GM21423 (cell line): ENCODE results near the gene MYBPC2.

Experiments used
- ATAC-seq: cut with Tn5 transposase; IDR thresholded peaks from one replicate; pipeline ENCODE4 v1.9.1; 2021; ENCODE audit warnings: mild to moderate bottlenecking, moderate library complexity; ENCODE audit not compliant: unreplicated experiment

The MYBPC2 gene

DNA sequence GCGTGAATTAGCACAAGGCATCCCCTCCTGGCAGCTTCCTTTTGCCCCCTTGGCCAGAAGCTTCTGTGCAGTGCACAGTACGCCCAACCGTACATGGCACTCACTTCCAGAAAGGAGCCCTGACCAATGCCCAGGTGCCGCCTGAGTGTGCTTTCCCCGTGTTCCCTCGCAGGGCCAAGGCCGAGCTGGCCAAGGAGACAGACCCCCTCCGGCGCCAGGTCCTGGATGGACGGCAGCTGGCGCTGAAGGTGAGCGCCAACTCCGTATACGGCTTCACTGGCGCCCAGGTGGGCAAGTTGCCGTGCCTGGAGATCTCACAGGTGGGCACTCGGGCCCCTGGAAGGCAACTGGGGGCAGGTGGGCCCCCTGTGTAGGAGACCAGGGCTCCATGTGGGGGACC lies 23.3 kb upstream of the MYBPC2 start:
- ATAC-seq = no peak

DNA sequence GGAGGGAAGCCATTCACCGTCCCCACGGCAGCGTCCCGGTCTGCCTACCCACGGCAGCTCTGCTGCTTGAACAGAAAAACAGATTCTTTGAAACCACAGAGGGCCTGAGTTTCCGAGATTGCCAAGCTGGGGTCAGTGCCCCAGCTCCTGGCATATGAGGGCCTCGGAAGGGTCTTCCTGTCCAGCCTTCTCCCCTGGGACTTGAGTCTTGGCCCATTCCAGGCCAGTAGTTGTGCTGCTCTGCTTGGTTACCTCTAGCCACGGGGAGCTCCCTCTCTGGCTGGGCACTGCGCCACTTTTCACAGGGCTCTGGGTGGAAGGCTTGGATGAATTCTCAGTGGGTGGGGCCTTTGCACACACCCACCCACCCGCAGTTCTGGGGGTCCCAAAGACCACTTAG lies 22.6 kb upstream of the MYBPC2 start:
- ATAC-seq = no peak

DNA sequence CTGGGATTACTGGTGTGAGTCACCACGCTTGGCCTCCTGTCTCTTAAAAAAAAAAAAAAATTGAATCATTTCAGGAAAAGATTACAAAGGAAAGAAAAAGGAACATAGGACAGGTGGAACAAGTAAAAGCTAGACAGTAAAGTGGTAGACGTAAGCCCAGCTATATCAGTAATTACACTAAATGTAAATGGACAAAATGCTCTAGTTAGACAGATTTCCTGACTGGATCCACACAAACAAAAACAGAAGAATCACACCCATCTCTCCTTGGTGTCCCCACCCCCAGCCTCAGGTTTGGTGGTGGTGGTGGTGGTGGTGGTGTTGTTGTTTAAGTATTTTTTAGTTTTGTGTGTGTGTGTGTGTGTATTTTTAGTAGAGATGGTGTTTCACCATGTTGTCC lies 20.3 kb upstream of the MYBPC2 start:
- ATAC-seq = no peak

DNA sequence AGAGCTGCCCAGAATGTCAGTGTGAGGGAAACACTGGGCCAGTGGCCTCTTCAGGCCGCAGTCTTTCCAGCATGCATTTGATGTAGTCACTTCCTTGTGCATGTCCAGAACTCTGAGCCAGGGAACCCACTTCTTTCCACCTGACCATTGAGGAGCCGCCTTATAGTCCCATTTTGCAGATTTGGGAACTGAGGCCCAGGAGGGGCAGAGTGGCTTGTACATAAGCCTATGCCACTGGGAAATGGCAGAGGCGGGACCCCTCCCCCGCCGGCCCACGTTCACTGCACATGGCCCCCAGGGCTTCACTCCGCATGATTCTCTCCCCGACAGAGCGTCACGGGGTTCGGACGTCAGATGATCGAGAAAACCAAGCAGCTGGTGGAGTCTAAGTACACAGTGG lies 19.6 kb upstream of the MYBPC2 start:
- ATAC-seq = no peak

DNA sequence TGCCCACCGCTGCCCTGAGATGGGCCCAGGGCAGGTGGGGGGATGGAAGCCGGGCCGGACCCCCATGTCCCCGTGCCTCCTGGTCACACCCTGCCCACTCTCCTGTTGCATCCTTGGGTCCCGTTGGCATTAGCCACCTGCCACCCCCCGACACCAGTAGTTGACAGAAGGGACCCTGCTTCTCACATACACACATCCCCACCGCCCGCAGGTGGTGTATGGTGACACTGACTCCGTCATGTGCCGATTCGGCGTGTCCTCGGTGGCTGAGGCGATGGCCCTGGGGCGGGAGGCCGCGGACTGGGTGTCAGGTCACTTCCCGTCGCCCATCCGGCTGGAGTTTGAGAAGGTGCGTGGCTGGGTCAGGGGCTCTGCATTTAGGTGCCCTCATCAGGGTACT lies 19.2 kb upstream of the MYBPC2 start:
- ATAC-seq = no peak

GRCh38 chr19:50414864-50415660 lies 17.6 kb upstream of the MYBPC2 start:
- ATAC-seq = no peak

GRCh38 chr19:50415661-50416033 lies 17.0 kb upstream of the MYBPC2 start:
- peak; percentile 47 for ATAC-seq

GRCh38 chr19:50416034-50416977 lies 16.4 kb upstream of the MYBPC2 start:
- ATAC-seq = no peak

GRCh38 chr19:50417111-50418081 lies 15.3 kb upstream of the MYBPC2 start:
- ATAC-seq = no peak

- no peak for ATAC-seq
Observed at GRCh38 chr19:50418176-50419021, 14.3 kb upstream of the MYBPC2 start, which contains the start of gene SPIB. SPIB (plus strand) TSS chr19:50418938; CDS start chr19:50418963, 25 bp downstream.

- no peak for ATAC-seq
Observed at GRCh38 chr19:50419022-50419579, 13.6 kb upstream of the MYBPC2 start.

GRCh38 chr19:50419580-50420035 lies 13.1 kb upstream of the MYBPC2 start:
- no peak for ATAC-seq

GRCh38 chr19:50420127-50420526 lies 12.6 kb upstream of the MYBPC2 start:
- no peak for ATAC-seq

DNA sequence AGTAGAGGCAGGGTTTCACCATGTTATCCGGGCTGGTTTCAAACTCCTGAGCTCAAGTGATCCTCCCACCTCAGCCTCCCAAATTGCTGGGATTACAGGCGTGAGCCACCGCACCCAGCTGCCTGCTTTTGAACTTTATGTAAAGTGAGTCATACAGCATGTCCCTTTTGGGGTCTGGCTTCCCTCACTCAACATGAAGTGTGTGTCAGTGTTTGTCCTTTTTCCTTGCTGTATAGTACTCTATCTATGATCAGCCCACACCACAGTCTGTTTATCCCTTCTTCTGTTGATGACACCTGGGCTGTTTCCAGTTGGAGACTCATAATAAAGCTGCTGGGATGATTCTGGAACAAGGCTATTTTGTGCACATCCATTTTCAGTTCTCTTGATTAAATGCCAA lies 11.9 kb upstream of the MYBPC2 start:
- no peak for ATAC-seq

GRCh38 chr19:50422397-50423278 lies 10.1 kb upstream of the MYBPC2 start:
- ATAC-seq = no peak

- no peak for ATAC-seq
Observed at GRCh38 chr19:50423279-50424113, 9.2 kb upstream of the MYBPC2 start.

DNA sequence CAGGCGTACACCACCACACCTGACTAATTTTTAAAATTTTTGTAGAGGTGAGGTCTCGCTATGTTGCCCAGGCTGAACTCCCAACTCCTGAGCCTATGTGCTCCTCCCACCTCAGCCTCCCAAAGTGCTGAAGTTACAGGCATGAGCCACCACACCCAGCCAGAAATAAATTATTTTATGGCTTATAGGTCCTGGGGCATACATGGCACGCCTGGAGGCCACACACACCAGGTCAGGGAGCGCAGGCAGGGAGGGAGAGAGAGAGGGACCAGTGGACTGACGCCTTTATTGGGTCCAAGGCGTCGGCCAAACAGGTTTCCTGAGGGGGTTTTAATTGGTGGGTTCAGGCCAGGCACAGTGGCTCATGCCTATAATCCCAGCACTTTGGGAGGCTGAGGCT lies 7.1 kb upstream of the MYBPC2 start:
- ATAC-seq = no peak
